ENCODE data around the gene MYOZ3.

- no peak for TF ChIP-seq CTCF (IDR thresholded peaks at IDR 0.05)
- TF ChIP-seq POLR2AphosphoS5 (IDR thresholded peaks at IDR 0.05; ENCODE audit: low read depth, low read length): no peak
- TF ChIP-seq MEF2A (IDR thresholded peaks at IDR 0.05; ENCODE audit: borderline replicate concordance, low read depth): no peak
- no peak for TF ChIP-seq YY1 (IDR thresholded peaks at IDR 0.05; ENCODE audit: low read depth)
- TF ChIP-seq GATA2 (CRISPR knock-in tag; IDR thresholded peaks at IDR 0.05): no peak
- no peak for TF ChIP-seq EP300 (IDR thresholded peaks at IDR 0.05; ENCODE audit: borderline replicate concordance in 1 of 2, low read depth in 1 of 2, low read length in 1 of 2)
- no peak for TF ChIP-seq MAX (IDR thresholded peaks at IDR 0.05; ENCODE audit: low read depth)
- no peak for TF ChIP-seq TEAD4 (IDR thresholded peaks at IDR 0.05; ENCODE audit: borderline replicate concordance, insufficient read depth)
- TF ChIP-seq TCF12 (IDR thresholded peaks at IDR 0.05): no peak
These were observed 1.5 kb upstream of the MYOZ3 start for GRCh38 chr5:150659360-150660107.
